Fibroblast of skin of back (primary cell): ENCODE results near the gene ACSS1. TPM values are rescaled to one million over a fixed set of nuclear protein-coding genes. Genes with fewer than 3 reads are reported as not detected.
A peak's percentile ranks its signal among the peaks of the same experiment; 100 is the strongest.

Source experiments
- DNase-seq: peaks from one replicate; pipeline ENCODE4 v3.0.0-alpha.2; 2013
- polyA plus RNA-seq, 2 experiments: library from polyadenylated mRNA; unstranded; fragments of 120-200 nt; gene quantifications; one replicate each; pipeline ENCODE4 v1.2.1, GENCODE V29; 2013; ENCODE audit not compliant: insufficient read length in 2 of 2

ACSS1 gene
- 1.8 TPM for polyA plus RNA-seq (2013, experiment 1 of 2; ENCODE audit: insufficient read length)
- 2.3 TPM for polyA plus RNA-seq (2013, experiment 2 of 2; ENCODE audit: insufficient read length)

- DNase-seq = peak; percentile 44
These were observed at the start of gene ACSS1 for GRCh38 chr20:25058051-25058846. Gene ACSS1, minus strand, starts transcription at chr20:25058139. Its CDS starts 37 bp downstream, at chr20:25058102.

DNA sequence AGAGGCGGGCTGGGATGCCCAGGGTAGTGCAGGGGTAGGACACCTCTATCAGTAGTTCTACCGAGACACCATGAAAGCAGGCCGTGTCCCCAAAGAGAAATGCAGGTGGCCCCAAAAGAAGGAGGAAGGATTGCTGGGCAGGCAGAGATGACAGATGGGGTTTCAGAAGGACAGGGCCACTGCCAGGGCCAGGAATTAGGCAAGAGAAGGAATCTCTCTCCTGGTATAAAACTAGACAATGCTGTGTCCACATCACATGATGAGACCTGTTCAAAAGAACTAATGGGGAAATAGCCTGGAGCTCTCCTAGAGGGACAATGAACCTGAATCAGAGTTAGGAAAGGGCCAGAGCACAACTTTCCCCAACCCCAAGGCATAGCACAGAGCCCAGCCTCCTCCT, 45.6 kb upstream of the ACSS1 start:
- no peak for DNase-seq

GRCh38 chr20:25100914-25101313, 43.0 kb upstream of the ACSS1 start:
- DNase-seq = no peak

DNA sequence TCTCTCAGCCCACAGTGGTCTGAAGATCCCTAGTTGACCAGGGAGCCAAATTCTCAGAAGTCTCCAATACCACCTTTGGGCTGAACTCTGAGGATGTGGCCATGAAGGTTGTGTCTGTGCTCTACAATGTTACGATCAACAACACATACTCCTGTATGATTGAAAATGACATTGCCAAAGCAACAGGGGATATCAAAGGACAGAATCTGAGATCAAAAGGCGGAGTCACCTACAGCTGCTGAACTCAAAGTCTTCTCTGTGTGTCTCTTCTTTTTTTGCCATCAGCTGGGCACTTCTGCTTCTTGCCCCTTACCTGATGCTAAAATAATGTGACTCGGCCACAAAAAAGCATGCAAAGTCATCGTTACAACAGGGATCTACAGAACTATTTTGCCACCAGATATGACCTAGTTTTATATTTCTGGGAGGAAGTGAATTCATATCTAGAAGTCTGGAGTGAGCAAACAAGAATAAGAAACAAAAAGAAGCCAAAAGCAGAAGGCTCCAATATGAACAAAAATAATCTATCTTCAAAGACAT, 41.7 kb upstream of the ACSS1 start:
- no peak for DNase-seq

- no peak for DNase-seq
These were observed 39.6 kb upstream of the ACSS1 start for GRCh38 chr20:25097498-25097897.

DNA sequence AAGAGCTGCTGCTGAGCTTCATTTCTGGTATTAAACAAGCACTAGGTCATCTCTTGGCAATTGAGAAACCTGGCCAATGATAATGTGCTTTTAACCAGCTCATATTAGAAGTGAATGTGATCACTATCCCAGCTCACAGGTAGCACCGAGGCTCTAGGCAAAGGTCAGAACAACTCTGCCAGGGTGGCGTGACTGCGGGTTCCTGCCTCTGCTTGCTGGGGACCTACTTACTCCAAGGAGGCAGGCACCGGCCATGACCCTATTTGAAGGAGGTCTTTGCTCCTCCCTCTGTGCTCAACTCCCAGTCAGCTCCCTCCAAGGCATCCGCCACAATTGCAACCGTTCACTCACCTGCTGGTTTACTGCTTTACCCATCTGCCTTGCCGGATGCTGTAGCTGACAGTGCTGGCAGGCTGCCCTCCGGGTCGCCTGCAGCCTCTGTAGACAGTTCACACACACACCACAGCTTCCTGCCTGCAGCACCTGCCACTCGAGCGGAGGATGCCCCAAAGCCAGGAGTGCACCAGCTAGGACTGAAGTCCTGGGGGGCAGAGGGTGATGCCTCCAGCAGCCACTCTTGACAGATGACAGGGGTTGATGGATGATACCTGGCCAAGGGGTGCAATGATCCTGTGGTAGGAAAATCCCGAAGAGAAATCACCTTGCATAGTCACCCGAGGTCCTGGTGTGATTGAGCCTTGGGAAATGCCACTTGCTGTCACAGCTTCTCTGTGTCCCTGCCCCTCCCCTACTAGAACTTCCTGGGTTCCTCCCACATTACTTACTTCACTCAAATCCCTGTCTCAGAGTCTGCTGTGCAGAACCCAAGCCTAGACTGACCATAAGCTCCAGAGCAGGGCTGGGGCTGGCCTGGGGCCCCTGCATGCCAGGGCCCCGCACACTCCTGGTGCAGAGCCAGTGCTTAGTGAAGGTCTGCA, 32.8 kb upstream of the ACSS1 start:
- no peak for DNase-seq

- no peak for DNase-seq
These were observed 31.7 kb upstream of the ACSS1 start for GRCh38 chr20:25089662-25090061.

DNA sequence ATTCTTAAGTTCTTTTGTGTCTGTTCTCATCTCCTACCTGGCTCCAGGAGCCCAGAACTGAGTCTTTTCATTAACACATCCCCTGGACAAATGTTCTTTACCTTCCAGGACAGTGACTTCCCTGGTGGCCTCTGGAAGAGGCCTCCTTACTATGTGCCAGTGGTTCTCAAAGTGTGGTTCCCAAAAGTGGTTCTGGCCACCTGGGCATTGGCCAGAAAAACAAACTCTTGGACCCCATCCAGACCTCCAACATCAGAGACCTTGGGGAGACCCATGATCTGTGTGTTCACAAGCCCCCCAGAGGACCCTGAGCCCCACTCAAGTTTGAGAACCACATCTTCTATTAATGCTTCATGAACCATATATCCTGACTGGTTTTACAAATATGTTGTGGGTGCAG, 31.2 kb upstream of the ACSS1 start:
- no peak for DNase-seq

DNA sequence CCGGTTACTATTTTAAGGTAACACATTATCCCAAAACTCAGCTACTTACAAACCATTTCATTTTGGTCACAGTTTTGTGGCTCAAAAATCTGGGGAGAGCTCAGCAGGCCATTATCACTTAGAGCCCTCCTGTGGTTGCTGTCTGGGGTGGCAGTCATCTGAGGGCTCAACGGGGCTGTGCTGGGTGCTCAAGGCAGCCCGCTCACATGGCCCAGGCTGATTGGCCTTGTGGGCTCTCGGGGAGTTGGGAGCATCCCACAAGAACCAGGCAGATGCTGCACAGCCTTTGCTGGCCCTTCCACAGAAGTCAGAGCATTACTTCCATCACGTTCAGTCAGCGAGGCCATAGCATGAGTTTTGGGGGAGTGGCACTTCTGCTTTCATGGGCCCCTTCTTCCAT, 30.3 kb upstream of the ACSS1 start:
- DNase-seq = no peak

- no peak for DNase-seq
These were observed 29.4 kb upstream of the ACSS1 start for GRCh38 chr20:25087186-25087929.

- DNase-seq = no peak
These were observed 28.0 kb upstream of the ACSS1 start for GRCh38 chr20:25085756-25086495.

DNA sequence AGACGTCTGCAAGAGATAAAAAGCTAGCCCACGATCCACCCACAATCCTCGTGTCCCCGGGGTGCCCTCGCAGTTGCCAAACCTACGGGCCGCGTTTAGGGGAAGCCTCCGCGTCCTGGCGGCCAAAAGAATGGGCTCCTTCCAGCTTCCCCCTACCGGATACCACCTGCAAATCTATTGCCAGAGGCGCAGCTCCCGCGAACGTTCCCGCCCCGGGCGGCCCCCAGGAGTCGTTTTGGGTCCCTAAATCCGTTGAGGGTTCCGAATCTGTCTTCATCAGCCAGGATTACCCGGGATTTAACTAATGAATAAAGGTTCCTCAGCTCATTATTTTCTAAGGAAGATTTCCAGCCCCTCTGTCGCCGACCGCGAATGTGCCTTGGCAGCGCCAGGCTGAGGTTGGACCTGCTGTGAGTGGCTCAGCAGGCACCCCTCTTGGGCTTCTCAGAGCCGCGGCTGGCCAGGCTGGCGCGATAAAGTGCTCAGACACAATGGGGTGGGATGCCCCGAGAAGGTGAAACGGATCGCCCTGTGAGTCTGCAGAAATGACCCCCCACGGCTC, 26.8 kb upstream of the ACSS1 start:
- no peak for DNase-seq

DNA sequence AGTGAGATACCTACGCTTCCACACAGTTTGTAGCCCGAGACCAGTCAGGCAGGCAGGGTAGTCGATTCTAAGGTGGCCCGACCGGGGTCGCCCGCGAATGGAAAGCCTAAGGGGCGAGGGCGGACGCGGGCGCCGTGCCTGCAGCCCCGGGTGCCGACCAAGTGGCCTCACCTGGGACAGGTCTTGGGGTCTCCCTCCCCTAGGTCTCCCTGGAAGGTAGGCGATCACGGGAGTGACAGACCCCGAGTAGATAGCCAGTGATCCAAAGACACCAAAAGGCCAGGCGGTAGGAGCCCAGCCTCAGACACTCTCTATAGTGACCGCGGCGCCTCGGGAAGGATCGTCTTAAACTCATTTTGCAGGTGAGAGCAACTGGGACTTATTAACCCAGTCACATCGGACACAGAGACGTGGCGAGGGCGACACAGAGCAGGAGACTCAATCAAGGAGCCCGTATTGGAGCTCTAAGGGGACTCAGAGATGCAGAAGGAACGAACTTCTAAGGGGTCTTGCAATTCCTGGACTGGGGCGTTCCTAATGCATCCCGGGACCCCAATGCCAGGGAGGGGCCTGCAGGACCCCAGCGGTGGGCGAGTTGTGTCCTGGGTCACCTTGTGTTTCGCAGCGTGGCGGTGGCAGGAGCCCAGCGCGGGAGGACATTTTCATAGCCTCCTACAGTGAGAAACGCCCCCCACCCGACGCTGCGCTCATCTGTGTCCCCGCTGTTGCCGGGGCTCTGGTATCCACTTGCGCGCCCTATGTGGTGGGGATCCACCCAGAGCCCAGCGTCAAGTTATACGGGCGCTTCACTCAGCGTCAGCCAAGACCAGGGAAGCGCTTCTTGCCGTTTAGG, 26.1 kb upstream of the ACSS1 start:
- no peak for DNase-seq

GRCh38 chr20:25083141-25083772, 25.3 kb upstream of the ACSS1 start:
- DNase-seq = no peak

DNA sequence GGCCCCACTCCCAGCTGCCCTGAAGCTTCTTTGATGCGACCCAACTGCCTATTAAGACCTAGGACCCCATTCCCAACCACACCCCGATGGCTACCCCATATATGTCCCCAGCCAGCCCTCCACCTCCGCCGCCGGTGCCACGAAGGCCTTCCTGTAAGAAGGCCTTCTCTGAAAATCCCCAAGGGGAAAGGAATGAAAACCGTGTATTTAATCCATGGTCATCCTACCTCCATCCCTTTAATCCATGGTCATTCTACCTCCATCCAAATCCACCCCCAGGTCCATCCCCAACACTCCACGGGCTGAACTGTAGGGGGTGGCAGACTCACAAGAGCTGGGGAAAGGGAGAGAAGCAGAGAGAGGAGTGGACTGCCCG, 24.5 kb upstream of the ACSS1 start:
- no peak for DNase-seq

- no peak for DNase-seq
These were observed 24.0 kb upstream of the ACSS1 start, which contains the start of gene VSX1 for GRCh38 chr20:25081730-25082497. Gene VSX1, minus strand, starts transcription at chr20:25082141. Its CDS starts 45 bp downstream, at chr20:25082096.

DNA sequence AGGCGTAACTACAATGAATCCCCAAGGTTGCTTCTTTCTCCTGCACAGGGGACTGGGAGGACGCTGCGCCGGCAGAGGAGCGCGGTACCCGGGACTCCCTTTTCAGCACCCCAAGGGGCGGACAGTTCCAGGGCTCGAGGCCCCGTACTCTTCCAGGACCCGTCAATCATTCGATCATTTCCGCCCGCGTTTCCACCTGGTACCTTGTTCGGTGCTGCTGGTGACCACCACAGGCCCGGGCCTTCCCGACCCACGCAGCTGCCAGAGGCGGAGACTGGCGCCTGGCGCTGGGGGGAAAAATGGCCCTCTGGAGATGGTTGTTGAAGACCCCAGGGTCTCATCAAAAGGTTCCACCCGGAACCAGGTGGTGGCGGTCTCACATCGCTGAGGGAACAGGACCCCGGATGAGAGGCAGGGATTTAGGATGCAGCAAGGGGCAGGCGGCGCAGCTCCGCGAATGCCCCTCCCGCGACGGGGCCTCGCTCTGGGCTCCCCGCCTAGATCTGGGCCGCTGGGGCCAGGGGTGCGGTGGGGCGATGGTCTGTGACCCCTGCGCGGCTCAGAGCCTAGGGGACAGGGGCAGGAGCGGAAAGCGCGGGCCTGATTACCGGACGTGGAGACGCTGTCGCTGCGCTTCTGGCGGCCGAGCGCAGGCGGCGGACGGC, 23.3 kb upstream of the ACSS1 start:
- DNase-seq = peak; percentile 27

- no peak for DNase-seq
These were observed 21.2 kb upstream of the ACSS1 start for GRCh38 chr20:25079171-25079570.
